HCT116 (cell line): ENCODE data around the gene PTPRC. TPM values are rescaled to one million over a fixed set of nuclear protein-coding genes. Genes with fewer than 3 reads are reported as not detected.

Source experiments
- ATAC-seq: fragments of 200-7000 bp; cut with Tn5 transposase; 2 replicates; pipeline ENCODE4 v1.9.1; 2020; ENCODE audit warnings: mild to moderate bottlenecking, moderate library complexity
- BruUV-seq: library from RNA; stranded (reverse); fragments of 400-500 nt; replicated peaks from 2 replicates; lab custom pipeline; 2021; lab: Mats Ljungman, UMichigan
- CTCF ChIA-PET: fragments of 300-600 bp; sonication (Branson Sonifier 250); formaldehyde crosslinking; loops from one replicate; lab custom pipeline; 2021; ENCODE audit warnings: antibody characterized with exemption; lab: Charles Lee
- POLR2A ChIA-PET: fragments of 300-600, 350-600 bp; sonication (Branson Sonifier 250); formaldehyde crosslinking; loops from one replicate; lab custom pipeline; 2021; ENCODE audit warnings: antibody characterized with exemption; lab: Charles Lee
- RAD21 ChIA-PET, 2 experiments: fragments of 300-600 bp; sonication (Branson Sonifier 250); formaldehyde crosslinking; loops; one replicate each; lab custom pipeline; 2023; ENCODE audit warnings: low total read pairs in 2 of 2; ENCODE audit not compliant: uncharacterized antibody in 2 of 2, unreplicated experiment in 2 of 2, low non-redundant PET in 1 of 2; lab: Charles Lee
- DNase-seq: peaks from one replicate; pipeline ENCODE4 v3.0.0-alpha.2; 2010; ENCODE audit warnings: low read depth, low spot score
- H2AFZ ChIP-seq: fragments of 200-600 bp; shearing (Covaris generic), sonication (generic); 2 replicates; pipeline ENCODE4 v1.6.1; 2017; ENCODE audit warnings: low read depth, mixed run types, mixed read lengths, antibody characterized with exemption, low read length; ENCODE audit not compliant: poor library complexity, severe bottlenecking
- H3K27ac ChIP-seq: 2 replicates; pipeline ENCODE4 v1.5.1; 2012; ENCODE audit warnings: low read depth, low read length
- H3K27me3 ChIP-seq: fragments of 200-600 bp; sonication (generic); 2 replicates; pipeline ENCODE4 v1.6.1; 2016; ENCODE audit warnings: mixed run types, low read length, mixed read lengths; ENCODE audit not compliant: insufficient read depth
- H3K36me3 ChIP-seq, 2 experiments: fragments of 200-500 bp in 1 of 2; fragments of 200-600 bp in 1 of 2; sonication (Bioruptor generic) in 1 of 2; sonication (generic) in 1 of 2; 2 replicates each; pipeline versions ENCODE4 v1.5.1 to v1.6.1; 2014 to 2016; ENCODE audit warnings: low read length in 2 of 2, inconsistent platforms in 1 of 2, mixed read lengths in 1 of 2, mixed run types in 1 of 2; ENCODE audit not compliant: insufficient read depth in 2 of 2, control insufficient read depth in 1 of 2
- H3K4me1 ChIP-seq, 2 experiments: fragments of 200-600 bp in 1 of 2; sonication (generic) in 1 of 2; 2 replicates each; pipeline versions ENCODE4 v1.5.1 to v1.6.1; 2012 to 2017; ENCODE audit warnings: low read length in 2 of 2, inconsistent platforms in 1 of 2, mild to moderate bottlenecking in 1 of 2, mixed read lengths in 1 of 2, mixed run types in 1 of 2, moderate library complexity in 1 of 2; ENCODE audit not compliant: insufficient read depth in 2 of 2, control insufficient read depth in 1 of 2
- H3K4me2 ChIP-seq: fragments of 200-600 bp; sonication (generic); 2 replicates; pipeline ENCODE4 v1.6.1; 2017; ENCODE audit warnings: mixed run types, low read length, mixed read lengths
- H3K4me3 ChIP-seq, 2 experiments: fragments of 200-600 bp in 1 of 2; sonication (generic) in 1 of 2; replicated peaks in 1 of 2; 2 replicates each; pipeline ENCODE4 v1.5.1; 2011 to 2016; ENCODE audit warnings: low read length in 2 of 2, control low read depth in 1 of 2, low read depth in 1 of 2, mild to moderate bottlenecking in 1 of 2, mixed read lengths in 1 of 2, mixed run types in 1 of 2
- H3K79me2 ChIP-seq: fragments of 200-600 bp; sonication (generic); 2 replicates; pipeline ENCODE4 v1.6.1; 2017; ENCODE audit warnings: mild to moderate bottlenecking, mixed run types, low read length, moderate library complexity, mixed read lengths; ENCODE audit not compliant: insufficient read depth
- H3K9ac ChIP-seq: fragments of 200-600 bp; sonication (generic); 2 replicates; pipeline ENCODE4 v1.6.1; 2016; ENCODE audit warnings: low read length, mixed read lengths
- H3K9me2 ChIP-seq: fragments of 200-600 bp; sonication (generic), shearing (Covaris generic); 2 replicates; pipeline ENCODE4 v1.6.1; 2017; ENCODE audit warnings: mixed run types, mild to moderate bottlenecking, moderate library complexity; ENCODE audit not compliant: insufficient read depth
- H3K9me3 ChIP-seq, 2 experiments: fragments of 200-500 bp in 1 of 2; fragments of 200-600 bp in 1 of 2; sonication (Bioruptor generic) in 1 of 2; sonication (generic) in 1 of 2; 2 replicates each; pipeline ENCODE4 v1.6.1; 2014 to 2017; ENCODE audit warnings: low read length in 2 of 2, mixed read lengths in 2 of 2, inconsistent platforms in 1 of 2, low read depth in 1 of 2, mild to moderate bottlenecking in 1 of 2, mixed run types in 1 of 2, moderate library complexity in 1 of 2; ENCODE audit not compliant: control insufficient read depth in 1 of 2, insufficient read depth in 1 of 2
- H4K20me1 ChIP-seq: fragments of 200-600 bp; sonication (generic), shearing (Covaris generic); 2 replicates; pipeline ENCODE4 v1.6.1; 2017; ENCODE audit warnings: mixed run types, mild to moderate bottlenecking, moderate library complexity; ENCODE audit not compliant: insufficient read depth
- ATF3 ChIP-seq: IDR thresholded peaks from 2 replicates; pipeline ENCODE4 v1.6.1; 2012
- CBX3 ChIP-seq: IDR thresholded peaks from 2 replicates; pipeline ENCODE4 v1.6.1; 2012; ENCODE audit warnings: low read depth
- CEBPB ChIP-seq: IDR thresholded peaks from 2 replicates; pipeline ENCODE4 v1.6.1; 2012; ENCODE audit warnings: low read depth
- CTCF ChIP-seq, 3 experiments: fragments of 200-600 bp in 1 of 3; sonication (generic) in 1 of 3; IDR thresholded peaks in 2 of 3; conservative IDR thresholded peaks in 1 of 3; 2 replicates each; pipeline ENCODE4 v1.5.1; 2012 to 2017; ENCODE audit warnings: low read depth in 2 of 3, low read length in 2 of 3, antibody characterized with exemption in 1 of 3, borderline replicate concordance in 1 of 3, control low read depth in 1 of 3, mild to moderate bottlenecking in 1 of 3, mixed read lengths in 1 of 3, mixed run types in 1 of 3, moderate library complexity in 1 of 3; ENCODE audit not compliant: insufficient read depth in 1 of 3
- EGR1 ChIP-seq: IDR thresholded peaks from 2 replicates; pipeline ENCODE4 v1.6.1; 2012; ENCODE audit warnings: low read depth
- ELF1 ChIP-seq: IDR thresholded peaks from 2 replicates; pipeline ENCODE4 v1.6.1; 2012; ENCODE audit warnings: low read depth, borderline replicate concordance
- EZH2 ChIP-seq: fragments of 200-600 bp; sonication (generic); IDR thresholded peaks from 2 replicates; pipeline ENCODE4 v1.6.1; 2017; ENCODE audit warnings: antibody characterized with exemption, mixed run types
- EZH2phosphoT487 ChIP-seq: fragments of 200-600 bp; IDR thresholded peaks from 2 replicates; pipeline ENCODE4 v1.6.1; 2018; ENCODE audit warnings: antibody characterized with exemption, borderline replicate concordance
- POLR2AphosphoS5 ChIP-seq: IDR thresholded peaks from 2 replicates; pipeline ENCODE4 v1.6.1; 2011; ENCODE audit warnings: mild to moderate bottlenecking, low read depth, low read length, moderate library complexity
- RAD21 ChIP-seq: IDR thresholded peaks from 2 replicates; pipeline ENCODE4 v1.6.1; 2012; ENCODE audit warnings: low read depth, mild to moderate bottlenecking
- REST ChIP-seq: IDR thresholded peaks from 2 replicates; pipeline ENCODE4 v1.6.1; 2012; ENCODE audit warnings: low read depth
- SIN3A ChIP-seq: IDR thresholded peaks from 2 replicates; pipeline ENCODE4 v1.6.1; 2012; ENCODE audit warnings: low read depth
- SP1 ChIP-seq: IDR thresholded peaks from 2 replicates; pipeline ENCODE4 v1.6.1; 2012; ENCODE audit warnings: low read depth
- SRF ChIP-seq: IDR thresholded peaks from 2 replicates; pipeline ENCODE4 v1.6.1; 2012; ENCODE audit warnings: low read depth
- TCF7L2 ChIP-seq: IDR thresholded peaks from 2 replicates; pipeline ENCODE4 v1.7.0; 2011; ENCODE audit warnings: borderline replicate concordance, inconsistent platforms; ENCODE audit not compliant: insufficient read depth, insufficient read length; ENCODE audit errors: extremely low read depth
- YY1 ChIP-seq: IDR thresholded peaks from 2 replicates; pipeline ENCODE4 v1.6.1; 2011; ENCODE audit warnings: low read length, low read depth, moderate library complexity, mild to moderate bottlenecking; ENCODE audit not compliant: insufficient replicate concordance; ENCODE audit errors: extremely low read depth
- intact Hi-C: fragments of 100-400 bp; cut with micrococcal nuclease; formaldehyde crosslinking; loops from 2 replicates; pipeline ENCODE4 v1.10.0; 2022
- total RNA-seq: library from RNA; stranded (reverse); gene quantifications from one replicate; pipeline ENCODE4 v1.2.1, GENCODE V29; 2021; ENCODE audit not compliant: unreplicated experiment

Gene PTPRC
- total RNA-seq, 1 experiment from 2014 or later: 1.2 TPM

GRCh38 chr1:198677871-198678270 is 39.0 kb downstream of the PTPRC start:
- Histone ChIP-seq H3K4me3 (no peak overlapping the region), H3K27me3 (no peaks in the 10 kb centered on the region), H3K79me2 (no peaks in the 10 kb centered on the region), H3K9me2 (no peaks in the 10 kb centered on the region), H4K20me1 (no peaks in the 10 kb centered on the region), H3K36me3 (no peaks in the 10 kb centered on the region), H2AFZ (no peak overlapping the region)
- no TSS peak for BruUV-seq
- CTCF ChIA-PET: no interaction called here
- no peak for DNase-seq
- TF ChIP-seq TCF7L2: no peak
- TF ChIP-seq, all 23 proteins: peak for 0
- no peaks in the 10 kb centered on the region for H3K9me3 ChIP-seq
- H3K4me1 ChIP-seq: no peaks in the 10 kb centered on the region
- intact Hi-C loops: no loop called here
- no peak for ATAC-seq
- ChIA-PET POLR2A (no interaction called here), RAD21 (no interaction called here)
- H3K9ac ChIP-seq: no peak overlapping the region
- H3K27ac ChIP-seq: no peak overlapping the region
- H3K4me2 ChIP-seq: no peak overlapping the region

- no peak overlapping the region for H3K27ac ChIP-seq
- no TSS peak for BruUV-seq
- CTCF ChIA-PET: no interaction called here
- TF ChIP-seq TCF7L2: no peak
- TF ChIP-seq CTCF (IDR thresholded peaks at IDR 0.05 in 2 of 3, conservative IDR thresholded peaks at IDR 0.05 in 1 of 3; ENCODE audit: borderline replicate concordance in 1 of 3, insufficient read depth in 1 of 3, low read depth in 2 of 3, low read length in 2 of 3): no peak
- no peak for TF ChIP-seq CBX3
- no peak for TF ChIP-seq EZH2
- no peak for TF ChIP-seq SRF
- TF ChIP-seq YY1: no peak
- TF ChIP-seq REST: no peak
- no peak for TF ChIP-seq SIN3A
- no peak for TF ChIP-seq EGR1
- TF ChIP-seq SP1: no peak
- no peak for TF ChIP-seq ELF1
- no peak for TF ChIP-seq EZH2phosphoT487
- TF ChIP-seq ATF3: no peak
- no peak for TF ChIP-seq CEBPB
- TF ChIP-seq RAD21: no peak
- TF ChIP-seq POLR2AphosphoS5: no peak
Observed at GRCh38 chr1:198678301-198678836, 39.5 kb downstream of the PTPRC start.

More at GRCh38 chr1:198678301-198678836, 39.5 kb downstream of the PTPRC start:
- no peaks in the 10 kb centered on the region for H3K9me3 ChIP-seq
- no peak overlapping the region for H3K4me3 ChIP-seq
- ChIA-PET POLR2A (no interaction called here), RAD21 (no interaction called here)
- no peak for ATAC-seq
- no peaks in the 10 kb centered on the region for H3K27me3 ChIP-seq
- intact Hi-C loops: no loop called here
- H3K9ac ChIP-seq: no peak overlapping the region
- no peak overlapping the region for H3K4me2 ChIP-seq
- H4K20me1 ChIP-seq: no peaks in the 10 kb centered on the region
- H3K9me2 ChIP-seq: no peaks in the 10 kb centered on the region
- no peaks in the 10 kb centered on the region for H3K4me1 ChIP-seq
- DNase-seq: no peak
- H3K36me3 ChIP-seq: no peaks in the 10 kb centered on the region
- no peak overlapping the region for H2AFZ ChIP-seq
- no peaks in the 10 kb centered on the region for H3K79me2 ChIP-seq
